ENCODE results near the gene FRMD4A.

DNA sequence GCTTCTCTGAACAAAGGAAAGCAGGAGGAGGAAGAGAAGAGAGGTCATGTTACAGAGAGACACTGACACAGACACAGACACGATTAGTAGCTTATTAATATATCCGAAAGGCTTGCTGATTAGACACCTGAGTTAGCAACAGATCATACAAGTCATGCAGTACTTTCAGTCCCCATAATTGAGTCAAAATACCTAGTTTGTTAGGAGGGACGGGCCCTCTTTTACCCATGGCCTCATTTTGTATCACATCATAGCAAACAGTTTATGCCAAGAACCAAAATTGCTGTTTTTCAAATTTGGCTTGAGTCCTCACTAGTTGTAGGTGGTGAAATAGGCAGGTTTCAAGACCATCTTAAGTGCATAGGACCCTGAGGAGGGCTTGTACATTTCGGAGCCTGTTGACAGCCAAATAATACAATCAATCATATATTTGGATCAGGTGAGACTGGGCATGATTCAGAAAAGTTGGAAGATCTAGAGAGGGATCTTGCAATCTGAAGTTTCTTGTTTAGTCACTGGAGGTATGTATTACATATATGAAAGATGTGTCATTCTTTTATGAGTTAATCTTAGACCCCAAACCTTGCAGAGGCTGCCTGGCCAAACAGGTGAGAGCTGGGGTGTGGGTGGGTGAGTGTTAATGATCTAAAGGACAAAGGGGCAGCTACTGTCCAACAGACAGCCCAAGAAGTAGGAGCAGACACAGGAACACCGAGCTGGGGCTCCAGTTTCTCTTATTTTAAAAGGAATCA is 678.6 kb downstream of the FRMD4A start:
- TF ChIP-seq CTCF (IDR thresholded peaks at IDR 0.05), result no peak
- TF ChIP-seq POLR2A (IDR thresholded peaks at IDR 0.05), result no peak
- no peak for TF ChIP-seq POLR2AphosphoS5 (IDR thresholded peaks at IDR 0.05)
- TF ChIP-seq EP300 (IDR thresholded peaks at IDR 0.05; ENCODE audit: low read depth), result no peak
